Measurements from ENCODE around the gene LGALS3BP.

Gene LGALS3BP

GRCh38 chr17:78940258-78940657 is 39.5 kb downstream of the LGALS3BP start:
- Histone ChIP-seq H3K9ac (ENCODE audit: low read depth in 1 of 2, low read length in 2 of 2) (no peak overlapping the region), H3K4me3 (ENCODE audit: low read depth in 1 of 2, low read length in 2 of 2) (no peak overlapping the region), H3K4me1 (ENCODE audit: control insufficient read depth in 1 of 2, insufficient read depth in 2 of 2, low read length in 2 of 2) (no peaks in the 10 kb centered on the region), H3K9me3 (ENCODE audit: control insufficient read depth in 1 of 2, low read length in 2 of 2) (no peaks in the 10 kb centered on the region), H3K27ac (ENCODE audit: low read depth, low read length) (no peak overlapping the region), H3K36me3 (ENCODE audit: control insufficient read depth in 1 of 2, insufficient read depth in 2 of 2, low read length in 2 of 2) (no peaks in the 10 kb centered on the region), H3K27me3 (ENCODE audit: control insufficient read depth in 1 of 2, insufficient read depth in 2 of 2, low read length in 2 of 2) (no peaks in the 10 kb centered on the region)

DNA sequence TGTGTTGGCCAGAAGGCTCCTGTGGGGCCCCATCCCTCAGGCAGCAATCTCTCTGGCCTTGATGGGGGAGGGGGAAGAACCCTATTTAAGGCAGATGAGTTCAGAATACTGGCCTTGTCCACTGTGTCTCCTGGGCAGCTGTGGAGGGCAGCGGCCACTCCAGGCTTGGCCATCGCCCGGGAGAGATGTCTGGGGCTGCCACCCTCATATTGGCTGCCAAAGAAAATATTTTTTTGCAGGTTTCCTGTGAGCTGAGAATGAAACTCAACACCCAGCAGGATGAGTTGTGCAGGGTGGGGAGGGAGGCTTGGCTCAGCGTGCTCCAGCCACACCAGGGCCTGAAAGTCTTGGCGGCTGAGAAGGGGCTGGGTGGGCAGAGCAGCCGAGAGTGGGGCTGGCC is 40.1 kb downstream of the LGALS3BP start:
- Histone ChIP-seq H3K27ac (ENCODE audit: low read depth, low read length) (no peak overlapping the region), H3K9ac (ENCODE audit: low read depth in 1 of 2, low read length in 2 of 2) (no peak overlapping the region), H3K4me3 (ENCODE audit: low read depth in 1 of 2, low read length in 2 of 2) (no peak overlapping the region), H3K36me3 (ENCODE audit: control insufficient read depth in 1 of 2, insufficient read depth in 2 of 2, low read length in 2 of 2) (no peaks in the 10 kb centered on the region), H3K9me3 (ENCODE audit: control insufficient read depth in 1 of 2, low read length in 2 of 2) (no peaks in the 10 kb centered on the region), H3K4me1 (ENCODE audit: control insufficient read depth in 1 of 2, insufficient read depth in 2 of 2, low read length in 2 of 2) (peaks cover 5% of the 10 kb centered on the region in 2 donors), H3K27me3 (ENCODE audit: control insufficient read depth in 1 of 2, insufficient read depth in 2 of 2, low read length in 2 of 2) (no peaks in the 10 kb centered on the region)

- H3K9me3 ChIP-seq (ENCODE audit: control insufficient read depth in 1 of 2, low read length in 2 of 2) = no peaks in the 10 kb centered on the region
- H3K36me3 ChIP-seq (ENCODE audit: control insufficient read depth in 1 of 2, insufficient read depth in 2 of 2, low read length in 2 of 2) = no peaks in the 10 kb centered on the region
- H3K4me1 ChIP-seq (ENCODE audit: control insufficient read depth in 1 of 2, insufficient read depth in 2 of 2, low read length in 2 of 2) = peaks cover 15 to 16% of the 10 kb centered on the region in 2 donors
- no peaks in the 10 kb centered on the region for H3K27me3 ChIP-seq (ENCODE audit: control insufficient read depth in 1 of 2, insufficient read depth in 2 of 2, low read length in 2 of 2)
- H3K27ac ChIP-seq (ENCODE audit: low read depth, low read length) = no peak overlapping the region
- no peak overlapping the region for H3K4me3 ChIP-seq (ENCODE audit: low read depth in 1 of 2, low read length in 2 of 2)
- H3K9ac ChIP-seq (ENCODE audit: low read depth in 1 of 2, low read length in 2 of 2) = no peak overlapping the region
Observed at GRCh38 chr17:78937561-78937960, 42.2 kb downstream of the LGALS3BP start.

- Histone ChIP-seq H3K9me3 (ENCODE audit: control insufficient read depth in 1 of 2, low read length in 2 of 2) (no peaks in the 10 kb centered on the region), H3K27me3 (ENCODE audit: control insufficient read depth in 1 of 2, insufficient read depth in 2 of 2, low read length in 2 of 2) (no peaks in the 10 kb centered on the region), H3K4me3 (ENCODE audit: low read depth in 1 of 2, low read length in 2 of 2) (no peak overlapping the region), H3K36me3 (ENCODE audit: control insufficient read depth in 1 of 2, insufficient read depth in 2 of 2, low read length in 2 of 2) (no peaks in the 10 kb centered on the region), H3K4me1 (ENCODE audit: control insufficient read depth in 1 of 2, insufficient read depth in 2 of 2, low read length in 2 of 2) (peaks cover 15 to 16% of the 10 kb centered on the region in 2 donors), H3K9ac (ENCODE audit: low read depth in 1 of 2, low read length in 2 of 2) (no peak overlapping the region), H3K27ac (ENCODE audit: low read depth, low read length) (peak overlapping the region; percentile 67)
Observed at GRCh38 chr17:78935419-78936323, 44.1 kb downstream of the LGALS3BP start.

DNA sequence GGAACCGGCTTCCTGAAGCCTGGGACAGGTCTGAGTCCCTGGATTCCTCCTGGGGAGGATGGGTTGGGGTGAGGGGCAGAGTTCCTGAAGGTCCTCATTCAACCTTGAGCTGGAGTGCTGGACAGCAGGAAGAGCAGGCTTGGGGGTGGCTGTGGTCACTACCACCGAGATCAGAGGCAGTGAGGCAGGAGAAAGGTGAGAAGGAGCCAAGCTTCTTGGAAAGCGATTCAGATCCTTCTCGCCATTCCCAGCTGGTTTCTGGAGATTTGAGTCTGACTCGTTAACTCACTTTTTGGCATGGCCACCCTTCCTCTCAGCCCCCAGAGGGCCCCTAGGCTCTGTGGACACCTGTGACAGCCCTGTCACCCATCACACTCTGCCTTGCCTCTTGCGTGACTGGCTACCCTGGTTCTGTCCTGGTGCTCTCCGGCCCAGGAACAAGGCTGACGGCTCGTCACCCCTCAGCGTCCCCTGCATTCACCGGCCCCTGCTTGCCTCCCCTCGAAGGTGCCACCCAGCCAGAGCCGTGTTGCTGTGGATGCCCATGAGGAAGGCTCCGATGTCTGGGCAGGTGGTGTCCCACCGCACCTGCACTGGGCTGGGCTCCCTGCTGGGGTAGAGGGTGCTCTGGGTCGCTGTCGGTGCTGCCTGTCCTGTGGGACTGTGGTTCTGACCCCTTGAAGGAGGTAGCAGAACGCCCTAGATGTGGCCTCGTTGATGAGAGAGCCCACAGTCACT is 44.9 kb downstream of the LGALS3BP start:
- Histone ChIP-seq H3K27ac (ENCODE audit: low read depth, low read length) (peak overlapping the region; percentile 67), H3K36me3 (ENCODE audit: control insufficient read depth in 1 of 2, insufficient read depth in 2 of 2, low read length in 2 of 2) (no peaks in the 10 kb centered on the region), H3K27me3 (ENCODE audit: control insufficient read depth in 1 of 2, insufficient read depth in 2 of 2, low read length in 2 of 2) (no peaks in the 10 kb centered on the region), H3K4me3 (ENCODE audit: low read depth in 1 of 2, low read length in 2 of 2) (peak overlapping the region in 1 of 2 donors; percentile 19), H3K9me3 (ENCODE audit: control insufficient read depth in 1 of 2, low read length in 2 of 2) (no peaks in the 10 kb centered on the region), H3K4me1 (ENCODE audit: control insufficient read depth in 1 of 2, insufficient read depth in 2 of 2, low read length in 2 of 2) (peaks cover 15 to 16% of the 10 kb centered on the region in 2 donors), H3K9ac (ENCODE audit: low read depth in 1 of 2, low read length in 2 of 2) (no peak overlapping the region)

DNA sequence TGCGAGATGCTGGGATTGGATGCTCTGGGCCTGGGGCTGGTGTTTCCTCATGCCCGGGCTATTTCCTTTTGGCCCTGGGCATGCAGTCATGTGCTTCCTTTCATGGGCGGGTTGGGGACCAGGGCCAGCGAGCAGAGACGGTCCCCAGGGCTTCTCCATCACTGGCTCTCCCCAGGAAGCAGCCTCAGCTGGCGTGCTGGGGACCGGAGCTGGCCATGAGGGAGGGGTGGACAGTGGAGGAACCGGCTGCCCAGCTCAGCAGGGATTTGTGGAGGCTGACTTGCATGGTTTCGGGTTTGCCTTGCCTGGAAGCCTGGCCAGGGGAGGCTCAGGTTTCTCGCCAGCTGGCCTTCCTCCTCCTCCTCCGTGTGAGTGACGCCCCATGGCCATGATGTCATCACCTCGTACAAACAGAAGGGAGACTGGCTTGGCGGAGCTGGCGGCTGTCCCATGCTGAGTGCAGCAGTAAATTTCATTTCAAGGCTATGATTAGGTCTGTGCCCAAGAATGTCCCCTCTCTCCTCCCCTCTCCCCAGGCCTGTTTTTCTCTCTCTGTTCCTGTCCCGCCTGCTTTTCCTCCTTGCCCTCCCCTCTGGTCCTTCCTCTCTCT is 45.7 kb downstream of the LGALS3BP start:
- H3K27ac ChIP-seq (ENCODE audit: low read depth, low read length) = peak overlapping the region; percentile 67
- peaks cover 0 to 2% of the 10 kb centered on the region in 2 donors for H3K27me3 ChIP-seq (ENCODE audit: control insufficient read depth in 1 of 2, insufficient read depth in 2 of 2, low read length in 2 of 2)
- H3K36me3 ChIP-seq (ENCODE audit: control insufficient read depth in 1 of 2, insufficient read depth in 2 of 2, low read length in 2 of 2) = no peaks in the 10 kb centered on the region
- H3K9ac ChIP-seq (ENCODE audit: low read depth in 1 of 2, low read length in 2 of 2) = no peak overlapping the region
- H3K4me1 ChIP-seq (ENCODE audit: control insufficient read depth in 1 of 2, insufficient read depth in 2 of 2, low read length in 2 of 2) = peaks cover 15 to 16% of the 10 kb centered on the region in 2 donors
- no peaks in the 10 kb centered on the region for H3K9me3 ChIP-seq (ENCODE audit: control insufficient read depth in 1 of 2, low read length in 2 of 2)
- H3K4me3 ChIP-seq (ENCODE audit: low read depth in 1 of 2, low read length in 2 of 2) = peak overlapping the region; percentile 10 to 19

DNA sequence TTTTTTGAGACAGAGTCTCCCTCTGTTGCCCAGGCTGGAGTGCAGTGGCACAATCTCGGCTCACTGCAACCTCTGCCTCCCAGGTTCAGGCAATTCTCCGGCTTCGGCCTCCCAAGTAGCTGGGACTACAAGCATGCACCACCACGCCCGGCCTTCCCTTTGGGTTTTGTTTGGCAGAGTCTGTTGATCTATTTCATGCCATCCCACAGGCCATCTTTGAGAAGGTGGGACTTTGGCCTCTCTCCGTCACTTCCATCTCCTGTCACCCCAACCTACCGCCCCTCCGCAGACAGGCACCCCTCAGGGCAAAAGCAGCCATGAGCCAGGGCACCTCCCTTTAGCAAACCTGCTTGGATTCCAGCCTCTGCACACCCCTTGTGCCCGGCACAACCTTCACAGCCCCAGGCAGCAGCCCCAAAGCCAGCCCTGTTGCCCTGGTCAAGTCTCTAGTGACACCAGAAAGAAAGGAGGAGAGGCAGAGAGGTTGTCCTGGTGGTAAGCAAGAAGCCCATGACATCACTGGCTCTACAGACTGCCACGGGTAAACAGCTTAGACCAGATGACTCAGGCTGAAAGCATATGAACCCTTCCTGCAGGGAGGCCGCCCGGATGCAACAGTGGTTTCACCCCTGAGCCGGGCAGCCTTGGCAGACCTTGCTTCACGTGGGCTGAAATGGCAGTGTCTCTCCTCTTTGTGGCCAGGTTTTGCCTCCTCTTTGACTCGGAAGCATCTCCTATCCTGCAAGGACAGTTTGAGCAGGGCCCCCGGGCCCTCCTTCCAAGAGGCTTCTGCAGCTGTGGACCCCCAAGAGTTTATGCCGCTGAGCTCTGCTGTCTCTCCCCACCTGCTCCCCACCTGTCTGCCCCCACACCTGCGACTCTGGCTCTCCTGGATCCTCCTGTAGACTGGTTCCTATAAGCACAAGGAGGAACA is 46.4 kb downstream of the LGALS3BP start:
- no peaks in the 10 kb centered on the region for H3K9me3 ChIP-seq (ENCODE audit: control insufficient read depth in 1 of 2, low read length in 2 of 2)
- H3K27ac ChIP-seq (ENCODE audit: low read depth, low read length) = peak overlapping the region; percentile 67
- H3K4me1 ChIP-seq (ENCODE audit: control insufficient read depth in 1 of 2, insufficient read depth in 2 of 2, low read length in 2 of 2) = peaks cover 15 to 16% of the 10 kb centered on the region in 2 donors
- H3K27me3 ChIP-seq (ENCODE audit: control insufficient read depth in 1 of 2, insufficient read depth in 2 of 2, low read length in 2 of 2) = peaks cover 0 to 2% of the 10 kb centered on the region in 2 donors
- peak overlapping the region in 1 of 2 donors; percentile 5 for H3K9ac ChIP-seq (ENCODE audit: low read depth in 1 of 2, low read length in 2 of 2)
- H3K4me3 ChIP-seq (ENCODE audit: low read depth in 1 of 2, low read length in 2 of 2) = no peak overlapping the region
- no peaks in the 10 kb centered on the region for H3K36me3 ChIP-seq (ENCODE audit: control insufficient read depth in 1 of 2, insufficient read depth in 2 of 2, low read length in 2 of 2)

GRCh38 chr17:78929908-78930775 is 49.6 kb downstream of the LGALS3BP start:
- H3K9ac ChIP-seq (ENCODE audit: low read depth in 1 of 2, low read length in 2 of 2) = no peak overlapping the region
- H3K36me3 ChIP-seq (ENCODE audit: control insufficient read depth in 1 of 2, insufficient read depth in 2 of 2, low read length in 2 of 2) = no peaks in the 10 kb centered on the region
- H3K4me1 ChIP-seq (ENCODE audit: control insufficient read depth in 1 of 2, insufficient read depth in 2 of 2, low read length in 2 of 2) = peaks cover 16 to 18% of the 10 kb centered on the region in 2 donors
- no peak overlapping the region for H3K27ac ChIP-seq (ENCODE audit: low read depth, low read length)
- H3K9me3 ChIP-seq (ENCODE audit: control insufficient read depth in 1 of 2, low read length in 2 of 2) = no peaks in the 10 kb centered on the region
- H3K4me3 ChIP-seq (ENCODE audit: low read depth in 1 of 2, low read length in 2 of 2) = no peak overlapping the region
- peaks cover 0 to 2% of the 10 kb centered on the region in 2 donors for H3K27me3 ChIP-seq (ENCODE audit: control insufficient read depth in 1 of 2, insufficient read depth in 2 of 2, low read length in 2 of 2)
